ENCODE results near the gene UBA7.

Gene UBA7

DNA sequence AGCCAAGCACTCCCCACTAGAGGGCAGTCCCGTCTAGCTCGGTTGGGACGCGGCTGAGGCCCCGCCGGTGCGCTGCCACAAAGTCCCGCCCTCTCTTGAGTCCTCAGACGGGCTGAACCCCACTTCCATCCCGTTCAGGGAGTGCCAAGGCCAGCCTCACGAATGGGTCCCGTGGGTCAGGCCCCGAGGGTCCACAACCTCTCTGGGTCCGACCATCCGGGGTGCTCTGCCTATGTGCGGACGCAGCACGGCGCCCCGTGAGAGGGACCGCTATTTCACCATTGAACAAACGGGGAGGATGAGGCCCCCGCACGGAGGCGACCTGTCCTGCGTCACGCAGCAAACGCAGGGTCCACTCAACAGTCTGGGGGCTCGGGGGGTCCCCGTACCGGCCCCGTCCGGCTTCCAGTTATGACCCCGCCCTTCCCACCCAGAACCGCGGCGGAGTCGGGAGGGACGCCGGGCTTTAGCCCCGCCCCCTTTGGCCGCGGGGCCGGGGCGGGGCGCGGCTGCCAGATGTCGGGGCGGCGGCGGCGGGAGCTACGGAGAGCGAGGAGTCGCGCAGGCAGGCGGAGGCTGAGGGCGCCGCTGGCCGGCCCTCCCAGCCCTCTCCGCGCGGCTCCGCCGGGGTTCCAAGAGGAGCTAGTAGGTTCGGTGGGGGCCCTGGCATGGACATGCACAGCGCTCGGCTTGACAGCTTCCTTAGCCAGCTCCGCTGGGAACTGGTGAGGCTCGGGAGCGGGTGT is 10.9 kb downstream of the UBA7 start, which contains the start of gene INKA1:
Gene INKA1 (plus strand): TSS at position 543 of the 746 bp plus-strand sequence. CDS start 132 bp downstream, at position 675.
- Histone ChIP-seq H3K36me3 (ENCODE audit: control insufficient read depth, insufficient read depth, low read length) (no peaks in the 10 kb centered on the region), H3K4me1 (ENCODE audit: control insufficient read depth, insufficient read depth, low read length) (peaks cover 47% of the 10 kb centered on the region), H3K27me3 (ENCODE audit: control insufficient read depth, insufficient read depth, low read length) (peaks cover 7% of the 10 kb centered on the region), H3K4me3 (ENCODE audit: low read length) (peak within 1 kb of the TSS; percentile 49), H3K9ac (ENCODE audit: low read length) (peak within 1 kb of the TSS; percentile 66), H3K9me3 (ENCODE audit: control insufficient read depth, low read length) (no peaks in the 10 kb centered on the region)

GRCh38 chr3:49801160-49801559 is 12.6 kb downstream of the UBA7 start:
- Histone ChIP-seq H3K9ac (ENCODE audit: low read length) (no peak overlapping the region), H3K36me3 (ENCODE audit: control insufficient read depth, insufficient read depth, low read length) (no peaks in the 10 kb centered on the region)

DNA sequence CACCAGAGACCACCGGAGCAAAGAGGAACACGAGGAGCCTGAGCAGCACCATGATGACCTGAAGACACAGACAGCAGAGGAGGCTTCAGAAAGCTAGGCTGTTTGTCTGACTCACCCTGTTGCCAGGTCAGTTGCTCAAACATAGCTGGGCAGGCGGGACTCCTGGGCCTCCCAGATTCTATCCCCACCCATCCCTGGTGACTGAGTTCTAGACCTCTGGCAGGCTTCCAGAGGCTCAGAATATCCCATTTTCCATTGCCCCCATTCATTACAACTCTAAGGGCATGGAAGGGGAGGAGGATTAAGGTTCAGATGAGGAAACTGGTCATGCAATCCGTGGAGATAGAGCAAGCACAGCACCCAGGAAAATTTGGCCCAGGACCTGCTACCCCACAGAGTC is 14.0 kb downstream of the UBA7 start, which contains the start of gene CDHR4:
Gene CDHR4 (minus strand): TSS at position 113 of the 400 bp plus-strand sequence. CDS start 61 bp downstream, at position 52.
- Histone ChIP-seq H3K36me3 (ENCODE audit: control insufficient read depth, insufficient read depth, low read length) (no peaks in the 10 kb centered on the region), H3K27me3 (ENCODE audit: control insufficient read depth, insufficient read depth, low read length) (peaks cover 7% of the 10 kb centered on the region), H3K4me3 (ENCODE audit: low read length) (no peak within 1 kb of the TSS), H3K4me1 (ENCODE audit: control insufficient read depth, insufficient read depth, low read length) (peaks cover 31% of the 10 kb centered on the region), H3K9ac (ENCODE audit: low read length) (no peak within 1 kb of the TSS), H3K9me3 (ENCODE audit: control insufficient read depth, low read length) (no peaks in the 10 kb centered on the region)

More at GRCh38 chr3:49801160-49801559, 12.6 kb downstream of the UBA7 start:
- Histone ChIP-seq H3K4me3 (ENCODE audit: low read length) (no peak overlapping the region), H3K27me3 (ENCODE audit: control insufficient read depth, insufficient read depth, low read length) (peaks cover 7% of the 10 kb centered on the region), H3K4me1 (ENCODE audit: control insufficient read depth, insufficient read depth, low read length) (peaks cover 44% of the 10 kb centered on the region), H3K9me3 (ENCODE audit: control insufficient read depth, low read length) (no peaks in the 10 kb centered on the region)

DNA sequence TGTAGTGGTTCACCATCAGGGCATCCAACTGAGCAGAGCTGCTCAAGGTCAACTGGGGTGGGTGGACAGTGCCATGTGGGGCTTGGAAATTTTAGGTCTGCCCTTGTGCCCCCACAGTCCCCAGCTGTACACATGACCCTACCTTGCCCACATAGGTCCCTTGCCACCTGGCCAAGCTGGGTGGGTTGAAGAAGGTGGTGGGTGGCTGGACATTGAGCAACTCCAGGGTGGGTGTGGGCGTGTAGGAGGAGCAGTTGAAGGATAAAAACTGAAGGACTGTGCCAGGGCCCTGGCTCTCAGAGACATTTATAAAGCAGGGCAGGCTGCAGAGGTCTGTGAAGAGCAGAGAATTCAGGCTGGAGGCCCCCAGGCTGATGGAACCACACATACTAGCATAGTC is 14.6 kb downstream of the UBA7 start:
- H3K4me1 ChIP-seq (ENCODE audit: control insufficient read depth, insufficient read depth, low read length), result peaks cover 24% of the 10 kb centered on the region
- peaks cover 4% of the 10 kb centered on the region for H3K27me3 ChIP-seq (ENCODE audit: control insufficient read depth, insufficient read depth, low read length)
- no peak overlapping the region for H3K9ac ChIP-seq (ENCODE audit: low read length)
- no peaks in the 10 kb centered on the region for H3K36me3 ChIP-seq (ENCODE audit: control insufficient read depth, insufficient read depth, low read length)
- no peak overlapping the region for H3K4me3 ChIP-seq (ENCODE audit: low read length)
- H3K9me3 ChIP-seq (ENCODE audit: control insufficient read depth, low read length), result no peaks in the 10 kb centered on the region

DNA sequence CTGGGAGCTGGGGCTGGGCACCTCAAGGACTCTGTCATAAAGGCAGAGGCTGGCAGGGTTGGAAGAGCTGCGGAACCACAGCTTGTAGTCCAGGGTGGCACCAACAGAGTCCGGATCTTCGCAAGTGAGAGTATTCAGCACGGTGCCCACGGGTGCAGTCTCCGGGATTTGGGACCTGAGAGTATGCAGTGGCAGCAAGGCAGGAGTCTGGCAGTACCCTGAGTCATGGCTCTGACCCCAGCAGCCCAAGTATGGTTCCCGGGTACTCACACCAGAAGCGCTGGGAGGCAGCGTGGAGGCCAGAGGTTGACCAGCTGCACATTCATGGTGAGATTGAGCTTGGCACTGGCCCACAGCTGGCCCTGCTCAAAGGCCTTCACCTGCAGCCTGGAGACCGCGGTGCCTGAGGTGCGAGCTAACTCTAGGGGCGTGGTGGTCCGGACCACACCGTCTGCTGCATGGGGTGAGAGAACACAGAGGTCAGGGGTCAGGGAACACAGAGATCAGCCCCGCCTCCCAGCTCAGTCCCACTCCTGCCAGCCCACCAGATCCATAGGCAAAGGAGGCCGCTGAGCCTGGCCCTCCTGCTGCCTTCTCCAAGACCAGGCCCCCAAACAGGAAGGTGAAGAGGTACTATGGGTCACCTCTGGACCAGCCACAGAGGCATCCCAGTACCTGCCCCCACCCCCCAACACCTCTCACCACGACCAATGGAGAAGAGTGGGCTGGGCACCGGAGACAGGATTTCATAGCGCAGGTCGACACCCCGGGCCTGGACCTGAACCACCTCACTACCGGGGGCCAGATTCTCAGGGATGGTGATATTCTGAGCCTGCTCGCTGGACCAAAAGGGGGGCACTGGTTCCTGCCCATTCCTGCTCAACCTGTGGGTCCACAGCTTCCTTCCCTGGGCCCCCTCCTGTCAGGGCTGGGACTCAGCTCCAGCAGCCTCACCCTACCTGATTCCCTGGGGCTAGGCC is 18.5 kb downstream of the UBA7 start:
- Histone ChIP-seq H3K4me1 (ENCODE audit: control insufficient read depth, insufficient read depth, low read length) (peaks cover 14% of the 10 kb centered on the region), H3K27me3 (ENCODE audit: control insufficient read depth, insufficient read depth, low read length) (peaks cover 6% of the 10 kb centered on the region), H3K9ac (ENCODE audit: low read length) (no peak overlapping the region), H3K9me3 (ENCODE audit: control insufficient read depth, low read length) (no peaks in the 10 kb centered on the region), H3K36me3 (ENCODE audit: control insufficient read depth, insufficient read depth, low read length) (no peaks in the 10 kb centered on the region), H3K4me3 (ENCODE audit: low read length) (no peak overlapping the region)

DNA sequence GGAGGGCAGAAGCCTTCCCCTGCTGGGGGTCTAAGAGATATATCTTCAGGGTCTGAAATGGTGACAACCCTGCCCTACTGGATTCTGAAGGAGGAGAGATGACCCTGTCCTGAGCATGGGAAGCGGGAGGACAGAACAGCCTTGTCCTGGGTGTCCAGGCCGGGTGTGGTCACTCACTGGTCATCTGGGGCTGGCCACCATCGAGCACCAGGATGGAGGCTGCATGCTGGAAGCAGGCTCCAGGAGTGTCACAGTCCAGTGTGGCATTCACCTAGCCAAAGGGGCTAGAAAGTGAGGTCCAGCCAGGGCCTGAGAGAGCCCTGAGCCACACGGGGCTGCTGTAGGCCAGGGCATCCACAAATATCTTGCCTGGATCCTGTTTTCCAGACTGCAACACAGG is 19.3 kb downstream of the UBA7 start:
- Histone ChIP-seq H3K27me3 (ENCODE audit: control insufficient read depth, insufficient read depth, low read length) (peaks cover 6% of the 10 kb centered on the region), H3K4me1 (ENCODE audit: control insufficient read depth, insufficient read depth, low read length) (peaks cover 7% of the 10 kb centered on the region), H3K9ac (ENCODE audit: low read length) (no peak overlapping the region), H3K4me3 (ENCODE audit: low read length) (no peak overlapping the region), H3K36me3 (ENCODE audit: control insufficient read depth, insufficient read depth, low read length) (no peaks in the 10 kb centered on the region), H3K9me3 (ENCODE audit: control insufficient read depth, low read length) (no peaks in the 10 kb centered on the region)

DNA sequence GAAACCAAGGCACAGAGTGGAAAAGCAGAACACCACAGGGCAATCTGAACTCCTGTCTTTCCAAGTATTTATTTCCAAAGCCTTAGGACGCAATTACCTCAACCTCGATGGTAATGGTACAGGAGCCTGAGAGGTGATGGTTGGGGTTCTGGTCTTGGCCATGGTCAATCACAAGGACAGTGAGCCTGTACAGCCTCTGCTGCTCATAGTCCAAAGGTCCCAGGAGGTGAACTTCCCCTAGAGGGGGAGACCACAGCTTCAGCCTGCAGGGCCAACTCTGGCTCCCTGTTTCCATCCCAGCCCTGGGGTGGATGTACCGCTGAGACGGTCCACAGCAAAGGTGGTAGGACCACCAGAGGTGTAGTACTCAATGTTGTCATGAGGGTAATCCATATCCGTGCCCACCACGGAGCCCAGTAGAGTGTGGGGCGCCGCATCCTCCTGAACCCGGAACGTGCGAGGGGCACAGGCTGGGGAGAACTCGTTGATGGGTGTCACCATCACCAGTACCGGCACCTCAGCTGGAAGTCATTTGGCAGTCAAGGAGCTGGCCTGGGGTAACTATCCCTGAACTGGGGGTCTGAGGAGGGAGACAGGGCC is 20.2 kb downstream of the UBA7 start:
- Histone ChIP-seq H3K9ac (ENCODE audit: low read length) (no peak overlapping the region), H3K4me3 (ENCODE audit: low read length) (no peak overlapping the region), H3K27me3 (ENCODE audit: control insufficient read depth, insufficient read depth, low read length) (peaks cover 6% of the 10 kb centered on the region), H3K36me3 (ENCODE audit: control insufficient read depth, insufficient read depth, low read length) (no peaks in the 10 kb centered on the region), H3K9me3 (ENCODE audit: control insufficient read depth, low read length) (no peaks in the 10 kb centered on the region), H3K4me1 (ENCODE audit: control insufficient read depth, insufficient read depth, low read length) (no peaks in the 10 kb centered on the region)

DNA sequence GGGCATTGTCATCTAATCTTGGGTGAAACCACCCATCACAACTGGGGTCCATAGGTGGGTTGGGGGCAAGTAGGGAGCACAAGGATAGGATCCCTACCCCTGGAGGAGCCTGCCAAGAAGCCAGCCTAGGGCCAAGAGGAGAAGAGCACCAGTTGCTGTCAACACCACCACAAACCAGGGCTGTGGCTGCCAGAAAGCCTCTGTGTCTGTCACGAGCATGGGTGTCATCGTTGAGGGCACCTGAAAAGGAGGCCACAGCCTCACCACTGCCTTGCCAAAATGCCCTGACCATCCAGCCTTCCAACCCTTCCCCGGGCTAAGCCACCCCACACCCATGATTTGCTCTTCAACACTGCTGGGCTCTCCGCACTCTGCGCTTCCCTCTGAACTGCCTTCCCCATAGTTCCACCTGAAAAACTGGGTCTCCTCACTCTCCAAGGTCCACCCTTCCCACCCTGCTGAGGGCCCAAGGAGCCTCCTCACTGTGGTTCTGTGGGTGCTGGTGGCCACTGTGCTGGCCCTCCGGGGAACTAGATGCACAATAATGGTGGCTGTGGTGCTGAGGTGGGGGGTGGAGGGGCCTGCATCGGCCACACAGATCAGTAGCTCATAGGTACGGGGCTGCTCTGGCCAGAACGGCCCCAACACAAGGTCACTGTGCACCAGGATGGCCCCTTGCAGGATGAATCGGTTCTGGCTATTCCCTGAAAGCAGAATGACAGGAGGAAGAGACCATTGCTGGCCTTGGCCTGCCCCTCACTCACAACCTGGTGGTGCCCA is 21.2 kb downstream of the UBA7 start:
- Histone ChIP-seq H3K27me3 (ENCODE audit: control insufficient read depth, insufficient read depth, low read length) (peaks cover 6% of the 10 kb centered on the region), H3K4me1 (ENCODE audit: control insufficient read depth, insufficient read depth, low read length) (peaks cover under 1% of the 10 kb centered on the region), H3K9ac (ENCODE audit: low read length) (no peak overlapping the region), H3K36me3 (ENCODE audit: control insufficient read depth, insufficient read depth, low read length) (no peaks in the 10 kb centered on the region), H3K4me3 (ENCODE audit: low read length) (no peak overlapping the region), H3K9me3 (ENCODE audit: control insufficient read depth, low read length) (no peaks in the 10 kb centered on the region)

DNA sequence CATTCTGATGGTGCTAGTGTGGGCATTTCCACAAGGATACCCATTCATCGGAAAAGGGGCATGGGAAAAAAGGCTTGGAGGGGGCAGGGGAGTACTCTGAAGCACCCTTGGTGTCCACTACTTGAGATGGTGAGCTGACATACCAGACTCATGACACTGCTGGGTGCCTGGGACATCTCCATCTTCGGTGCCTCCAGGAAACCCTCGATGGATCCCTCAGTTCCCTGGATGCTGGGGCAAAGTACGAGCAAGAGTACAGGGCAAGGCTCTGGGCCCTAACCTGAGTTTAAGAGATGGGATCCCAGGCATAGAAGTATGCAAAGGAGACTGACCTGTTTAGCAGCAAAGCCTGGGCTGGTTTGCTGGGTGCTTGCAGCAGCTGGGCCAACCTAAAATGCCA is 22.2 kb downstream of the UBA7 start:
- peaks cover 11% of the 10 kb centered on the region for H3K4me1 ChIP-seq (ENCODE audit: control insufficient read depth, insufficient read depth, low read length)

DNA sequence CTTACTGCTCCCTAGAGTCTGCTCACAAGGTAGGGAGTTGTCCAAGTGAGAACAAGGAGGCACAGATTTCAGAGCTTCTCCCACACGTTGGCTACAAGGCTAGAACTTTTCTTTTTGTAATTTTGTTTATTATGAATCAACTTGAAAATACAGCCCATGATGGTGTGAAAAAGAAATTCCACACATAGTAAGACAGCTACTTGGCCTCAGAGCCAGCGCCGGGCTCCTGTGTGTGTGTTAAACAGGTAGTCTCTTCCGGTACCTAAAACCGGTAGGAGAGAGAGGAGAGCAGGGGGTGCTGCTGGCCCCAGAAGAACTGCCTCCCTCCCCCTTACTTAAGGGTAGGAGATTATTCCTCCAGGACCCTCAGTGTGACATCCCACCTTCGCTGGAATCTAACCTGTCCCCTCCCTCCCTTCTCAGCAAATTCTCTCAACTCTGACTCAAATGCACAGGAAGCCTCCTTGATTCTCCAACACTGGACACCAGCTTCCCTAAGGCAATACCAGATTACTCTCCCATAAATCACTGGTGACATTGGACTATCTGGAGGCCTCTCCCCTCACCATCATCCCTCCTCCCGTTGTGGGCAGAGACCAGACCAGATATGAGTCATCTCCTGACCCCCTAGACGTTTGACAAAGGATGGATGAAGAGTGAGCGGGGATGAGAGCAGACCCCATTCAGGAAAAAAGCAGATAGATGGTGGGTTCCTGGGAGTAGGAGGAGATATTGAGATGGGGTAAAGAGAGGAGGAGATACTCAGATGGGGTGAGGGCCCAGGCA is 22.9 kb downstream of the UBA7 start:
- H3K4me3 ChIP-seq (ENCODE audit: low read length), result no peak overlapping the region
- H3K36me3 ChIP-seq (ENCODE audit: control insufficient read depth, insufficient read depth, low read length), result no peaks in the 10 kb centered on the region
- peaks cover 6% of the 10 kb centered on the region for H3K27me3 ChIP-seq (ENCODE audit: control insufficient read depth, insufficient read depth, low read length)
- no peaks in the 10 kb centered on the region for H3K9me3 ChIP-seq (ENCODE audit: control insufficient read depth, low read length)
- peaks cover 11% of the 10 kb centered on the region for H3K4me1 ChIP-seq (ENCODE audit: control insufficient read depth, insufficient read depth, low read length)
- H3K9ac ChIP-seq (ENCODE audit: low read length), result no peak overlapping the region

More for the DNA sequence above, 22.2 kb downstream of the UBA7 start:
- no peaks in the 10 kb centered on the region for H3K9me3 ChIP-seq (ENCODE audit: control insufficient read depth, low read length)
- no peak overlapping the region for H3K9ac ChIP-seq (ENCODE audit: low read length)
- no peaks in the 10 kb centered on the region for H3K36me3 ChIP-seq (ENCODE audit: control insufficient read depth, insufficient read depth, low read length)
- H3K27me3 ChIP-seq (ENCODE audit: control insufficient read depth, insufficient read depth, low read length), result peaks cover 6% of the 10 kb centered on the region
- no peak overlapping the region for H3K4me3 ChIP-seq (ENCODE audit: low read length)

DNA sequence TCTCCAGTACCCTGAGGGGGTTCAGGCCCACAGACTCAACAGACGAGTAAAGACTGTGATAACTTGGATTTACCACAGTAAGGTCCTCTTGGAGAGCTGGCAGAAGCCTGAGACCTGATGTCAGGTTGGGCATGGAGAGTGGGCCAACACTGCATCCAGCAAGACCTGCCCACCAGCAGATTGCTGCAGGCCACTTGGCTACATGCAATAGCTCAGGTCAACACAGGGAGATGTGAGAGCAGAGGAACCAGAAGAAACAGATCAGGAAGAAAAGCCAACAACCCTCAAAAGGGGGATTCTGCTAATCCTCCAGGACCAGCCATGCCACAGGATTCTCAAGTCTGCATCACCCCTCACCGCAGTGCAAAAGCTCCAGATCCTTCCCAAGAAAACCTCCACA is 25.7 kb downstream of the UBA7 start:
- Histone ChIP-seq H3K27me3 (ENCODE audit: control insufficient read depth, insufficient read depth, low read length) (peaks cover 6% of the 10 kb centered on the region), H3K9me3 (ENCODE audit: control insufficient read depth, low read length) (no peaks in the 10 kb centered on the region), H3K9ac (ENCODE audit: low read length) (no peak overlapping the region), H3K36me3 (ENCODE audit: control insufficient read depth, insufficient read depth, low read length) (no peaks in the 10 kb centered on the region), H3K4me3 (ENCODE audit: low read length) (no peak overlapping the region), H3K4me1 (ENCODE audit: control insufficient read depth, insufficient read depth, low read length) (peaks cover 22% of the 10 kb centered on the region)
